Left forelimb (tissue), 1 donor: Measurements from ENCODE around the gene SARM1.

ENCODE experiments used
- DNase-seq: peaks from one replicate; pipeline ENCODE4 v3.0.0-alpha.2; 2018; ENCODE audit warnings: low spot score

The SARM1 gene

DNA sequence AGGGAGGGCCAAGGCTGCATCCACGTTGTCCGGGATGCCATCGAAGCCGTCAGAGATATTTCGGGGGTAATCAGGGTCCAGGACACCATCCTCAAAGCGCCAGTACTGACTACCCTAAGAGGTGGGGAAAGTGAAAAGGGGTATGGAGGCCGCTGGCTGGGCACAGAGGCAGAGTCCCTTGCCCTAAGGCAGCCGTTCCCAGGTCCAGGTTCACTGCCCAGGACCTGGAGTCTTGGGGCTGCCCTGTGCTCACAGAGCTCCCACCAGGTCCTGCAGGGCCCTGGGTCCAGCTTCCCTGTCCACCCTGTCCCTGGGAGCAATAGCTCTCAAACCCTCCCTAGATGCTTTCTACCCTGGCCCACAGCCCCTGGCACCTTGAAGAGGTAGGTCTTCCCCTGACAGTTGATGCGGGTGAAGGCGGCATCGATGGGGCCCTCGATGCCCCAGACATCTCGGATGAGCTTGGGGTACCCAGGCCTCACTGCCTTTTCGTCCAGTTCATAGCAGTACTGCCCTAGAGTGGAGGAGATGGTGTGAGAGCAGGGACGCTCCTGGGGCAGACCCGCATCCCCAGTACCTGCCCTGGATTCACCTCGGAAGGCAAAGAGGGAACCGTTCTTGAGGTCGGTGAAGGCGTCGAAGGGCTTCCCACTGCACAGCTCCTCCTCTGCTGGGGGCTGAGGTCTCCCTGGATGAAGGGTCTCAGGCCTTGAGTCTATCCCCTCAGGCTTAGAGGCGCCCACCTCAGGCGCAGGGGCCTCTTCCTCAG, 2.4 kb upstream of the SARM1 start:
- DNase-seq, result no peak

DNA sequence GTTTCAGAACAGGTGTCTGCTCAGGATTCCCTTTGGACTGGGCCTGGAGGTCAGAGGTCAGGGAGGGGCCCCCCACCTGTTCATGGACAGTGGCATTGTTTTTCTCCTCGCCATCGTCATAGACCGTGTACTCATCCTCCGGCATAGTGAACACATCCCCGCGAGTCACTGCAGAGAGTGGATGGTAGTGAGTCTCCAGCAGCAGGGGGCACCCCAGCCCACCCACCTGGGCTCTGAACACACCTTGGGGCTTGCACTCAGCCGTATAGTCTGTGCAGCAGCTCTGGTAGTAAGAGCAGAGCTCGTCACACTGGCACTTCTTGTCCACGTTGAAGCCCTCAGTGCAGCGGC, 1.8 kb upstream of the SARM1 start:
- DNase-seq, result no peak

DNA sequence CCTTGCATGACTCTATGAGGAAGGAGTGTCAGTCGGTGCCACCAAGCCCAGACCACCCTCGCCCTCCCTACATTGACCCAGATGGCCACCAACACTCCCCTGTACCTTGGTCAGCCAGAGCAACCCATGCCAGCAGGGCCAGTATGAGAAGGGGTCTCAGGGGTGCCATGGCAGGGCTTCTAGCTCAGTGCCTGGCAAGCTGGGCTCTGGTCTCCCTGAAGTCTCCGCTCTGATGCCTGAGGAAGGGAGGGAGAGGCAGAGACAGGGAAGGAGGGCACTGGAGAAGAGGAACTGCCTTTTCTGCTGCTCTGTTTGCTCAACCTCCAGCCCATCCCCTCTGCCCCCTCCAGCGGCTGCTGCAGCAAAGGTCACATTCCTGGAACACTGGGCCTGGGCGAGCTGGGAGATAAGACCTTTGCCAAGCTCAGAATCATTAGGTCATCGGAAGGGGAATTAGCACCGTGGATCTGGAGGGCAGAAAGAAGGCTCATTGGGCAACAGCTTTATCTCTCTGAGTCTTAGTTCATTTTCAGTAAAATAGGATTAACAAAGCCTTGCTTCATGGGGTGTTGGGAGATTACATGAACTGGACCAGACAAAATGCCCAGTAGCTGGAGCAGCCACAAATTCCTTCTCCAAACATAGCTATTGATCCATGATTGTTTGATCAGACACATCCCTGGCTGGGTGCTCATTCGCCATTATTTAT, 1.3 kb upstream of the SARM1 start, which contains the start of gene VTN:
Gene VTN (minus strand): TSS at position 273 of the 709 bp plus-strand sequence. CDS start 104 bp downstream, at position 169.
- no peak for DNase-seq

DNA sequence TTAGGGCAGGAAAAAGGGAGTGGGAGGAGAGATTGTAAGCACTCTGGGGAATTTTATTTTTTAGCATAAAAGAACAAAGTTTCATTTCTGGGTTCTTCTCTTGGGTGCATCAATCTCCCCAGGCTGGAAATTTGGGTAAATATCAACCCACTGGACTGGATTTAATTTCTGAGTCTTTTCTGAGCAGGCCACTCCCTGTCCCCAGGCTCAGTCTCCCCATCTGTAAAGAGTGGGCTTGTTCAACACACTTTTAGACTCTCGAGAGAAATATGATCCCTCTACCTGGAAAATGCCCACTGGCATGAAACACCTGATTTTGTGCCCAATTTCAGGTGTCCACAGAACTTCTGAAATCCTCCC, 770 bp upstream of the SARM1 start:
- no peak for DNase-seq

DNA sequence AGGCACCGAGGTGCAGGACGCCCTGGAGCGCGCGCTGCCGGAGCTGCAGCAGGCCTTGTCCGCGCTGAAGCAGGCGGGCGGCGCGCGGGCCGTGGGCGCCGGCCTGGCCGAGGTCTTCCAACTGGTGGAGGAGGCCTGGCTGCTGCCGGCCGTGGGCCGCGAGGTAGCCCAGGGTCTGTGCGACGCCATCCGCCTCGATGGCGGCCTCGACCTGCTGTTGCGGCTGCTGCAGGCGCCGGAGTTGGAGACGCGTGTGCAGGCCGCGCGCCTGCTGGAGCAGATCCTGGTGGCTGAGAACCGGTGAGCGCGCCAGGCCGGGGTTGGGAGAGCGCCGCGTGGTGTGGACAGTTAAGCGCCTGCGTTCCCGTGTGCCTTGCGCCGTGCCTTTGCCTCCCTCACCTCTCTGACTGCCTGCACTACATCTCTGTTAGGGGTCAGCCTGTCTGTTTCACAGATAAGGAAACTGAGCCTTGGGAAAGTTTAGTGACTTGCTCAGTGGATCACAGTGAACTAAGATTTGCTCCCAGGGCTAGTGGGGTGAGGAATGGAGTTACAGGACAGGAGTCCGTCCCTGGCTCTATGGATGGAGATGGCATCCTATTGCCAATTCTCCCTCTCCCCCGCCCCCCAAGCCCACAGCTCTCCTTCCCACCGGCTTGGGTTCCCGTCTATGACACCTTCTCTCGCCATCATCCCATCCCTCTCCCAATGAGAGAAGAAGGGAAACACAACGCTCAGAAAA, 880 bp downstream of the SARM1 start:
- no peak for DNase-seq

DNA sequence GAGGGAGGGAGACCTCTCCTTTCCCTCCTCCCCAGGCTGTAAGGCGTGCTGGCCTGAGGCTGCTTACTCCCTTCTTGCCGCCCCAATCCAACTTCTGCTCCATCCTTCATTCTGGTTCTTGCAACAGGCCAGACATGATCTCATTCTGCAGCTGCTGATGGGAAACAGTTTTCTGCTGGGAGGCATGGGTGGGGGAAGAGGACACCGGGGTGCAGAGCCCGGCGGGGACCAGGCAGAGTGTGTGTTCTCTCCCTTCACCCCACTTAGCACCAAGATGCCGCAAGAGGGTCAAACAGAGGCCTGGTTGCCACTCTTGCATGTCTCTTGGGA, 1.4 kb downstream of the SARM1 start:
- DNase-seq, result no peak

DNA sequence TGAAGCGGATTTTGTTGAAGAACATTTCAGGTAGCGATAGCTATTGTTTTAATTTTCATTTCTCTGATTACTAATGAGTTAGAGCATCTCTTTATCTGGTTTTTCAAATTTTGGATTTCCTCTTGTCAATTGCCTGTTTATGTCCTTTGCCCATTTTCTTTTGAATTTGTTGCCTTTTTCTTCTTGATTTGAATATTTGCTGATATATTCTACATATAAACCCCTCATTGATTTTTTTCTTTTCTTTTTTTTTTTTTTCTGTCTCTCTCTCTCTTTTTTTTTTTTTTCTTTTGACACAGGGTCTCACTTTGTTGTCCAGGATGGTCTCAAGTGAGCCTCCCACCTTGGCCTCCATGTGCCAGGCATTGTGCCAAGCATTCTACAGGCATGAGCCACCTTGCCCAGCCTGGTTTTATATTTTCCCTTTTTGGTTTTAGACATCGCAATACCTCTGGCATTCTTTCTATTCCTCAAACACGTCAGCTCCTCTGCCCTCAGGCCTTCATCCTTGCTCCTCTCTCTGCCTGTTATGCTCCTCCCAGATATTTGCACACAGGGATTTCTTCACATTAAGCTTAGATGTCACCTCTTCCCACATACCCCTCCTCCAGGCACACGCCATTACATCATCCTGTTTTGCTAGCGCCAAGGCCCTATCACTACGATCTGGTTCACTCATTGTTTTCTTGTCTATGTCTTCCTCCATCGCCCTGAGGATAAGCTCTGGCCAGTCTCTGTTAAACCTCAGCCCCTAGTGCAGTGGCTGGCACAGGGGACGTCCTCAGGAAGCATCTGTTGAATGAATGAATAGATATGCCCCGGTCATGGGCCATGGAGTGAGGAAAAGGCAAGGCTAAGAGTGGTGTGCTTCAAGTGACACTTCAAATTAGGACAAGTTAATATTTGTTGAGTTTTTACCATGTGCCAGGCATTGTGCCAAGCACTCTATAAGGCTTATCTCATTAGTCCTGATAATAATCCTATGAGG, 8.6 kb downstream of the SARM1 start:
- no peak for DNase-seq

DNA sequence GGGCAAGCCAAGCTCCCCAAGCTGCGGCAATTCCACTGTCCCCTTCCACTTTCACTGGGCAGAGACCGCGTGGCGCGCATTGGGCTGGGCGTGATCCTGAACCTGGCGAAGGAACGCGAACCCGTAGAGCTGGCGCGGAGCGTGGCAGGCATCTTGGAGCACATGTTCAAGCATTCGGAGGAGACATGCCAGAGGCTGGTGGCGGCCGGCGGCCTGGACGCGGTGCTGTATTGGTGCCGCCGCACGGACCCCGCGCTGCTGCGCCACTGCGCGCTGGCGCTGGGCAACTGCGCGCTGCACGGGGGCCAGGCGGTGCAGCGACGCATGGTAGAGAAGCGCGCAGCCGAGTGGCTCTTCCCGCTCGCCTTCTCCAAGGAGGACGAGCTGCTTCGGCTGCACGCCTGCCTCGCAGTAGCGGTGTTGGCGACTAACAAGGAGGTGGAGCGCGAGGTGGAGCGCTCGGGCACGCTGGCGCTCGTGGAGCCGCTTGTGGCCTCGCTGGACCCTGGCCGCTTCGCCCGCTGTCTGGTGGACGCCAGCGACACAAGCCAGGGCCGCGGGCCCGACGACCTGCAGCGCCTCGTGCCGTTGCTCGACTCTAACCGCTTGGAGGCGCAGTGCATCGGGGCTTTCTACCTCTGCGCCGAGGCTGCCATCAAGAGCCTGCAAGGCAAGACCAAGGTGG, 9.8 kb downstream of the SARM1 start:
- DNase-seq, result no peak

DNA sequence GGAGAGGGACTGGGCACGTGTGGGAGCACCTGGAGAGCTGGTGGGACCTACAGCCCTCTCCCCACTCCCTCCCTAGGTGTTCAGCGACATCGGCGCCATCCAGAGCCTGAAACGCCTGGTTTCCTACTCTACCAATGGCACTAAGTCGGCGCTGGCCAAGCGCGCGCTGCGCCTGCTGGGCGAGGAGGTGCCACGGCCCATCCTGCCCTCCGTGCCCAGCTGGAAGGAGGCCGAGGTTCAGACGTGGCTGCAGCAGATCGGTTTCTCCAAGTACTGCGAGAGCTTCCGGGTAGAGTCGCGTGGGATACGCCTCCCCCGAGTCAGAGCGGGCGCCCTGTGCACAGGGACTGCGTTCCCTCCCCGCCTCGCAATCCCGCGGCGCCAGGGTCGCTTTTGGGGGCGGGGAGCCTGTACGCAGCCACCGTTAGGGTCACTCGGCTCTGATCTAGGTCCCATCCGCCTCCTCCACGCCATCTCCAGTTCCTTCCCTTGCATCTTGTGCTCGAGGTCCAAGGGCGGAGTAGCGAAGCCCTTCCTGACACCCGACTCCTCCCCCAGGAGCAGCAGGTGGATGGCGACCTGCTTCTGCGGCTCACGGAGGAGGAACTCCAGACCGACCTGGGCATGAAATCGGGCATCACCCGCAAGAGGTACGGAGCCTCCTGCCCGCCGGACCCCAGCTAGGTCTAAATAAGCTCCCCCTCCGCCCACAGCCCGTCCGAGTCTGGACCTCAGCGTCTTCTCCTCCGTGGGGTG, 13.0 kb downstream of the SARM1 start:
- no peak for DNase-seq

DNA sequence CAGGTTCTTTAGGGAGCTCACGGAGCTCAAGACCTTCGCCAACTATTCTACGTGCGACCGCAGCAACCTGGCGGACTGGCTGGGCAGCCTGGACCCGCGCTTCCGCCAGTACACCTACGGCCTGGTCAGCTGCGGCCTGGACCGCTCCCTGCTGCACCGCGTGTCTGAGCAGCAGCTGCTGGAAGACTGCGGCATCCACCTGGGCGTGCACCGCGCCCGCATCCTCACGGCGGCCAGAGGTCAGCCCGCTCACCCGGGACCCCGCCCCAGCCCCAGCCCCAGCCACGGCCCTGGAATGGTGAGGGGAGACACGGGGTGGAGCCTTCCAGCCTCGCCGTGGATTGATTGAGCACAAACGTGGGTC, 13.5 kb downstream of the SARM1 start:
- DNase-seq, result no peak

DNA sequence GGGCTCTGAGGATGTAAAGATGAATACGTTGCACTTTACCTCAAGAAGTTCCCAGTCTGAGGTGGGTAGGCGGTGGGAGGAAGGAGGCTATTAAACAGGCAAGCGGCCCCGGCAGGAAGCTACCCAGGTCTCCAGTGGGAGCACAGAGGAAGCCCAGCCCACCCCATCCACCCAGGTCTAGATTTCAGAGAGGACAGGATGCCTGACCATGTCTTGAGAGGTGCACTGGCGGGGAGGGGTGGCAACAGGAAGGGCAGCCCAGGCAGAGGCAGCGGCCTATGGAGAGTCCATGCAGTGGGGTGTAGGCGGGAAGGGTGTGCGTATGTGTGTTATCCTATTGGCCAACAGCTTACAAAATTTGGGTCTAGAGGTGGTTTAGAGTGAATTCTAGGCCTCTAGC, 13.9 kb downstream of the SARM1 start:
- no peak for DNase-seq

DNA sequence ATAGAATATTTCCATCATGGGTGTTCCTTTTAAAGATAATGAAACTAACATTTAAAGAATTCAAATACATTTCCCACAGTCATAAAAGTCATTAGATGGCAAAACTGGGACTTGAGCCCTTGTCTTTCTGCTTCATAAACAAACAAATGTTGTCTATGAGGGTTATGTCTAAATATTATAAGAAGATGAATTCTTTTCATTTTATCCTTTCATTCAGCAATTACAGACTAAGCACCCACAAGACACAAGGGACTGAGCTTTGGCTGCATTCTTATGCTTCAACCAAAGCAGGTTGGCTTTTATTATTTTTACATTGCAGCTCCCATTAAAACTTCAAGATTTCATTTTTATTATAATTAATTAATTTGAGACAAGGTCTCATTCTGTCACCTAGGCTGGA, 14.9 kb downstream of the SARM1 start:
- DNase-seq, result no peak

DNA sequence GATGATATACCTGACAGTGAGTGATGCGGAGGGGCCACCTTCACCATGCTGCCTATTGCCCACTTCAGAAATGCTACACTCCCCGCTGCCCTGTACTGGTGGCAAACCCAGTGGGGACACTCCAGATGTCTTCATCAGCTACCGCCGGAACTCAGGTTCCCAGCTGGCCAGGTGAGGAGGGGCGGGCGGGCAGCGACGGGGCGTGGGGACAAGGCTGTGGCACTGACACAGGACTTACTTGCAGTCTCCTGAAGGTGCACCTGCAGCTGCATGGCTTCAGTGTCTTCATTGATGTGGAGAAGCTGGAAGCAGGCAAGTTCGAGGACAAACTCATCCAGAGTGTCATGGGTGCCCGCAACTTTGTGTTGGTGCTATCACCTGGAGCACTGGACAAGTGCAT, 16.6 kb downstream of the SARM1 start:
- no peak for DNase-seq

DNA sequence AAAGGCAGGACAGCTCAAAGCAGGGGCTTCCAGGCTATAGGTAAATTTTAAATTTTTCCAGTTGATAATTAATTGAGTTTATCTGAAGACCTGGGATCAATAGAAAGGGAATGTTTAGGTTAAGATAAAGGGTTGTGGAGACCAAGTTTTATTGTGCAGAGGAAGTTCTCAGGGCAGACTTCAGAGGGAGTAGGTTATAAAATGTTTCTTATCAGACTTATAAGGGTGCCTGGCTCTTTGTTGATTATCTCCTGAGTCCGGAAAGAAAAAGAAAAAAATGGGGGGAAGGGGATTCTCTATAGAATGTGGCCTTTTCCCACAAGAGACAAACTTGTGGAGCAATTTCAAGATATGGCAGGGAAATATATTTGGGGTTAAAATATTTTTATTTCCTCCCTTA, 18.6 kb downstream of the SARM1 start:
- DNase-seq, result no peak

DNA sequence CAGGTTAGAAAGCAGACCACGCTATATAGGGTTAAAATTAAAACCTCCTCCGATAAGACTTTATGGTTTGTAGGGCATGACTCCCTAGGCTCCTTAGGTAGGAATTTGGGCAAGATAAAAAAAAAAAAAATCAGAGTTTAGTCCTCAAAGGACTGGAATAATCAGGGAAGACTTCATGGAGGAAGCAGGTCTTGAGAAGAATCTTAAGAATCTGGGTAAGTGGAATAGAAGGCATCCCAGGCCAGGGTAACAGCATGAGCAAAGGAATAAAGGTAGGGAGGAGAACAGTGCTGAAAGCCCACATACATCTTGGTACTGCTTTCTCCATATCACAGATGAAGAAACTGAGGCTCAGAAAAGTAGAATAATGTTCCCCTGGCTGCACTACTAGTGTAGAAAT, 19.1 kb downstream of the SARM1 start:
- DNase-seq, result no peak

DNA sequence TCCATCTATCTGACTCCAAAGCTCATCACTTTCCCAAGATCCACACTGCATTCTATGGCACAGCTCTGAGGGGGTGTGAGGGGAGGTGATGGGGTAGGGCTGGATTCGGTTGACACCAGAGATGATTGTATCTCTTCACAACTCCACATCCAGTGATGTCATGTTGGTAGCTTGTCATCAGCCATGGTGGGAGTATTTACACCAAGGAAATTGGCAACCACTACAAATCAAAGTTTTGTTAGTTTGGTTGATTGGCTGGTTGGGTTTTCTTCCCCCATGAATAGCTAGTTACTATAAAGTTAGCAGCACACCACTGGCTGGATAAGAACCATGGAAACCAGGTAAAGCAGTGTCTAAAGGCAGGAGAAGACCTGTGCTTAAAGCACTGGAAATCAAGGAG, 19.5 kb downstream of the SARM1 start:
- DNase-seq, result no peak

DNA sequence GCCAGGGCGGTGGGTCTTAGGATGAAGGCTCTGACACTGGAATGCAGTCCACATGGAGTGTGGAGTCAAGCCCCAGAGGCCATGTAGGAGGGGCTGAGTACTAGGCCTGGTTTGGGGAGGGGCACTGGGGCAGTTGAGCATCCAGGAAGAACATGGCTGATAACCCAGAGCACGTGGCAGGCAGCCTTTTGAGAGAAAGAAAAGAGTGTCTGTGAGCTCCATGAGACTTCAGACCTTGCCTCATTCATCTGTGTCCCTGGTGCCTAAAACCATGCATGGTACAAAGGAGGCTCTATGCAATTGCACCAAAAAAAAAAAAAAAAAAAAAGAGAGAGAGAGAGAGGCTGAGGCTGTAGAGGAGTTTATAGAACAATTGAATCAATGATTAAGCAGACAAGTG, 19.9 kb downstream of the SARM1 start:
- DNase-seq, result no peak

DNA sequence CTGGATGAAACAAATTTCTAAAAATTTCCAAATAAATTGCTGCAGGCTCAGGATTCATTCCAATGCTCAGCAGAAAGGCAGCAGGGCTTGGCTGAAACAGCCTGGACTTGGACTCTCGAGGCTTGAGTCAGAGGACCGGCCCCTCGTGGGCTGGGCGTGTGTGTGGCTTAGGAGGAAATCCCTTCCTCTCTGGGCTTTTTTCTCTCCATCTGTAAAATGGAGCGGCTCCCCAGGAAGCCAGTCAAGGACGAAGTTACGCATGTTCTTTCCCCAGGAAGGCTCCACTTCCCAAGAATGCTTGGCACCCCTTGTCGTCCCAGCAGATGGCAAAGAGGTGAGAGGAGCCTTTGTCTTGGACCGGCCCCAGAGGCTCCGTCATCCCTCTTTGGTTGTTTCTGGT, 21.0 kb downstream of the SARM1 start:
- no peak for DNase-seq

DNA sequence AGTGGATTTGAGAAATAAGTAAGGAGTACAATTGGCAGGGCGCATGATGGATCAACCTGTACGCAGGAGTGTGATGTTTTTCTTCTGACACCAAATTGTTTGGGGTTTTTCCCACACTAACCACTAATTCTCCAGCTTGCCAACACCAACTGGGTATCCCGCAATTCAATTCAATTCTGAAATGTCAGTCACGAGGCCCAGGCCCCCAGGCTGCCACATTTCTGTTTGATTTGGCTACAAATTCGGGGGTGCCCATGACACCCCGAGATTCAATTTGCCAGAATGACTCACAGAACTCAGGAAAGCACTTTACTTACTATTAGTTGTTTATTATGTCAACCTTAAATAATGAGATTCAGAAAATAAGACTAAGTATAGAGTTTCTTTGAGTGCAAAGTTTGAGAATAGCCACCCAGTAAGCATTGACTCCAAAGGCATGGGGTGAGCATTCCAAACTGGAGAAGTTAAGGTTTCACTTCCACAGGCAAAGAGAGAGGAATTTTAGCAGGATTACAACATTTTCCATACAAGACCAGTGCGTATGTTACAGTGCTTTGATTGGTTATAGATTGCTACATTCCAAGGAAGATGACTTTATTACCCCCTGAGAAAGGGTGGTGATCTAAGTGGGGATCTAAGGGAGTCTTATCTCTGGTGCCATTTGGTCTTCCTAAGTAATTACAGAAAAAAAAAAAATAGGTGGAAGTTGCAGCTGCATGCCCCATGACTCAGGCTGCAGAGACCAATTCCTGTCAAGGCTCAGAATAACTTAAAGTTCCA, 23.0 kb downstream of the SARM1 start:
- no peak for DNase-seq

DNA sequence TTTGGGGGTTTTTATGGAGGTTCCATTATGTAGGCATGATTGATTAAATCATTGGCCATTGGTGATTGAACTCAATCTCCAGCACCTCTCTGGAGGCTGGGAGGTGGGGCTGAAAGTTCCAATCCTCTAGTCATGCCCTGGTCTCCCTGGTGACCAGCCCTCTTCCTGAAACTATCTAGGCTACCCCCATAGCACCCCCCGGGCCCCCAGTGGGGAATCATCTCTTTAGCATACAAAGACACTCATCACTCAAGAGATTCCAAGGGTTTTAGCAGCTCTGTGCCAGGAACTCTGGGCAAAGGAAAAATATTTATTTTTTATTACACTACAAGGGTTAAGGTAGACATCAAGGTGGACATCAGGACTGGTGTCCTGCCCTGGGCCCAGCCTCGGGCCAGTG, 23.9 kb downstream of the SARM1 start:
- DNase-seq, result no peak
